Keratinocyte (primary cell): Measurements from ENCODE around the gene MEG3. TPM values are rescaled to one million over a fixed set of nuclear protein-coding genes. Genes with fewer than 3 reads are reported as not detected.

Experiments used
- DNase-seq: peaks from one replicate; pipeline ENCODE4 v3.0.0-alpha.2; 2011; ENCODE audit warnings: low read depth, missing footprints, low spot score
- FAIRE-seq: peaks from 2 replicates; lab custom pipeline; 2011; peaks lifted over from hg19 to GRCh38; lab: Jason Lieb, UNC
- H2AFZ ChIP-seq: 2 replicates; pipeline ENCODE4 v1.6.0; 2012; ENCODE audit warnings: low read length, control low read depth, inconsistent platforms; ENCODE audit not compliant: control insufficient read depth
- H3K27ac ChIP-seq: 2 replicates; pipeline ENCODE4 v1.5.1; 2011; ENCODE audit warnings: low read length; ENCODE audit not compliant: control insufficient read depth, insufficient read depth
- H3K27me3 ChIP-seq: 3 replicates; pipeline ENCODE4 v1.6.0; 2011; ENCODE audit warnings: low read length; ENCODE audit not compliant: control insufficient read depth, insufficient read depth; ENCODE audit errors: extremely low read depth
- H3K36me3 ChIP-seq, 2 experiments: 2 replicates in 1 of 2; 3 replicates in 1 of 2; pipeline ENCODE4 v1.5.1; 2011; ENCODE audit warnings: low read length in 2 of 2, mild to moderate bottlenecking in 1 of 2; ENCODE audit not compliant: control insufficient read depth in 2 of 2, insufficient read depth in 2 of 2; ENCODE audit errors: extremely low read depth in 1 of 2
- H3K4me1 ChIP-seq: 3 replicates; pipeline ENCODE4 v1.5.1; 2011; ENCODE audit warnings: low read length; ENCODE audit not compliant: control insufficient read depth, insufficient read depth; ENCODE audit errors: extremely low read depth
- H3K4me2 ChIP-seq: 3 replicates; pipeline ENCODE4 v1.6.0; 2011; ENCODE audit warnings: low read depth, low read length; ENCODE audit not compliant: control insufficient read depth, insufficient read depth; ENCODE audit errors: extremely low read depth
- H3K4me3 ChIP-seq, 3 experiments: fragments of 200-600 bp in 1 of 3; sonication (generic) in 1 of 3; 2 replicates in 2 of 3; 3 replicates in 1 of 3; pipeline ENCODE4 v1.5.1; 2011 to 2016; ENCODE audit warnings: low read length in 3 of 3, mild to moderate bottlenecking in 3 of 3, control low read depth in 2 of 3, inconsistent platforms in 1 of 3, low read depth in 1 of 3, mixed read lengths in 1 of 3, mixed run types in 1 of 3, moderate library complexity in 1 of 3; ENCODE audit not compliant: control insufficient read depth in 2 of 3, insufficient read depth in 2 of 3; ENCODE audit errors: extremely low read depth in 1 of 3
- H3K79me2 ChIP-seq: 2 replicates; pipeline ENCODE4 v1.6.0; 2012; ENCODE audit warnings: low read length; ENCODE audit not compliant: control insufficient read depth, insufficient read depth
- H3K9ac ChIP-seq: 3 replicates; pipeline ENCODE4 v1.6.0; 2011; ENCODE audit warnings: low read length; ENCODE audit not compliant: control insufficient read depth, insufficient read depth; ENCODE audit errors: extremely low read depth
- H3K9me1 ChIP-seq: 3 replicates; pipeline ENCODE4 v1.6.0; 2011; ENCODE audit warnings: low read length; ENCODE audit not compliant: control insufficient read depth, insufficient read depth; ENCODE audit errors: extremely low read depth
- H3K9me3 ChIP-seq: 2 replicates; pipeline ENCODE4 v1.5.1; 2012; ENCODE audit warnings: low read depth, low read length; ENCODE audit not compliant: control insufficient read depth
- H4K20me1 ChIP-seq: 3 replicates; pipeline ENCODE4 v1.6.0; 2011; ENCODE audit warnings: low read length; ENCODE audit not compliant: control insufficient read depth, insufficient read depth; ENCODE audit errors: extremely low read depth
- CTCF ChIP-seq, 3 experiments: IDR thresholded peaks in 1 of 3; conservative IDR thresholded peaks in 1 of 3; optimal IDR thresholded peaks in 1 of 3; 2 replicates in 2 of 3; 3 replicates in 1 of 3; pipeline versions ENCODE3 to v1.5.1; 2011; ENCODE audit warnings: low read length in 3 of 3, mild to moderate bottlenecking in 3 of 3, moderate library complexity in 2 of 3, control low read depth in 1 of 3, inconsistent platforms in 1 of 3; ENCODE audit not compliant: insufficient read depth in 2 of 3; ENCODE audit errors: extremely low read depth in 1 of 3
- EZH2 ChIP-seq: IDR thresholded peaks from one replicate; pipeline ENCODE4 v1.6.1; 2012; ENCODE audit warnings: inconsistent platforms, mild to moderate bottlenecking, low read length, moderate library complexity
- dilution Hi-C: fragments of 300-500 bp; cut with MboI; formaldehyde crosslinking; loops from one replicate; pipeline ENCODE4 v1.7.0; 2020; ENCODE audit warnings: low sequenced_read_pairs; ENCODE audit not compliant: extremely low pct_ligation_motif_present
- polyA plus RNA-seq, 5 experiments: library from polyadenylated mRNA; depleted of rRNA in 3 of 5; stranded (reverse) in 3 of 5; stranded (forward) in 1 of 5; unstranded in 1 of 5; fragments of >200 nt; gene quantifications; 1 replicate in 1 of 5; 2 replicates in 3 of 5; 3 replicates in 1 of 5; pipeline versions ENCODE4 v1.2.1 to v1.2.3, GENCODE V29; 2011 to 2012; ENCODE audit warnings: missing spikeins in 2 of 5, low read depth in 1 of 5, low replicate concordance in 1 of 5

The MEG3 gene
- polyA plus RNA-seq, 1 donor (not counting 4 experiments of a cell fraction or from before 2014, with no cell fraction given) = 5.6 TPM

DNA sequence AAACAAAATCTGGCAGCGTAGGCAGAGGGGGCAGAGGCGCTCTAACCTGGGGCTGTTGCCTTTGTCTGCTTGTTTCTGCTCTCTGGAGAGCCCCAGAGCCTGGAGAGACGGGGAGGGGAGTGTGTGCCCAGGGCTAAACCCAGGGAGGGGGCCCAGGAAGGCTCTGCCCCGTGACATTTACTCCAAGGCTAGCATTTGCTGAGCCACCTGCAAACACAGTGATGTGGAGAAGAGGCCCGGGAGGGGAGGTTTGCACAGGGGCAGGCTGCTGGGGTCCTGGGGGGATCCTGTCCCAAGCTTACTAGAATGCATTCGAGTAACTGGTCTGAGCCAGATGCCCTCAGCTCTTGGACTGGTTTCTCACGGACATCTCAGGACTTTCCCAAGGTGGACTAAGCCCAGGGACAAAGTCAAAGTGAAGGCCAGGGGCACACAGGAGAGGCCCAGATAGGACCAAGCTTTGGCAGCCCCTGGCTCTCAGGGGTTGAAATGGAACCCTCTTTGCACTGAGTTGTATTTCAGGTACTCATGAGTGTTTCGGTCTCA, 12.0 kb downstream of the MEG3 start:
- FAIRE-seq = no peak
- H3K4me3 ChIP-seq = no peak overlapping the region
- no peaks in the 10 kb centered on the region for H3K79me2 ChIP-seq
- H3K4me1 ChIP-seq = no peaks in the 10 kb centered on the region
- TF ChIP-seq CTCF (optimal IDR thresholded peaks at IDR 0.05 in 1 of 3, IDR thresholded peaks at IDR 0.05 in 1 of 3, conservative IDR thresholded peaks at IDR 0.05 in 1 of 3; ENCODE audit: extremely low read depth in 1 of 3, insufficient read depth in 2 of 3, low read length in 3 of 3) (no peak), EZH2 (no peak)
- dilution Hi-C loops = no loop called here
- DNase-seq = no peak
- no peaks in the 10 kb centered on the region for H3K36me3 ChIP-seq
- H3K9me3 ChIP-seq = no peaks in the 10 kb centered on the region
- no peak overlapping the region for H3K27ac ChIP-seq
- H3K27me3 ChIP-seq = no peaks in the 10 kb centered on the region
- no peak overlapping the region for H3K4me2 ChIP-seq
- no peak overlapping the region for H3K9ac ChIP-seq
- no peaks in the 10 kb centered on the region for H3K9me1 ChIP-seq
- no peak overlapping the region for H2AFZ ChIP-seq
- H4K20me1 ChIP-seq = no peaks in the 10 kb centered on the region

- FAIRE-seq (no peak), DNase-seq (no peak)
- dilution Hi-C loops = no loop called here
- Histone ChIP-seq H3K27ac (no peak overlapping the region), H3K4me3 (no peak overlapping the region), H3K4me1 (no peaks in the 10 kb centered on the region), H3K4me2 (no peak overlapping the region), H3K79me2 (no peaks in the 10 kb centered on the region), H3K9ac (no peak overlapping the region), H3K27me3 (no peaks in the 10 kb centered on the region), H3K36me3 (no peaks in the 10 kb centered on the region), H4K20me1 (no peaks in the 10 kb centered on the region), H2AFZ (no peak overlapping the region), H3K9me3 (no peaks in the 10 kb centered on the region), H3K9me1 (no peaks in the 10 kb centered on the region)
- TF ChIP-seq EZH2 (no peak), CTCF (optimal IDR thresholded peaks at IDR 0.05 in 1 of 3, IDR thresholded peaks at IDR 0.05 in 1 of 3, conservative IDR thresholded peaks at IDR 0.05 in 1 of 3; ENCODE audit: extremely low read depth in 1 of 3, insufficient read depth in 2 of 3, low read length in 3 of 3) (no peak)
These were observed 12.8 kb downstream of the MEG3 start for GRCh38 chr14:100838493-100839314.
